ENCODE results near the gene PRDM16.

- TF ChIP-seq CTCF (IDR thresholded peaks at IDR 0.05), result no peak
- no peak for TF ChIP-seq POLR2A (IDR thresholded peaks at IDR 0.05)
Observed at GRCh38 chr1:3433596-3434320, 364.8 kb downstream of the PRDM16 start.
